ENCODE measurements around the gene RAB27B. TPM values are rescaled to one million over a fixed set of nuclear protein-coding genes. Genes with fewer than 3 reads are reported as not detected.

Gene RAB27B
- total RNA-seq, 1 donor, result 14.3 TPM

GRCh38 chr18:54900290-54900689 is 72.0 kb downstream of the RAB27B start:
- no peaks in the 10 kb centered on the region for H3K9me3 ChIP-seq (ENCODE audit: low read depth, low read length)
- H3K4me3 ChIP-seq (ENCODE audit: low read length), result no peak overlapping the region
- H3K4me1 ChIP-seq (ENCODE audit: insufficient read depth, low read length), result no peaks in the 10 kb centered on the region
- H3K27me3 ChIP-seq (ENCODE audit: insufficient read depth, low read length), result no peaks in the 10 kb centered on the region

GRCh38 chr18:54904581-54904980 is 76.3 kb downstream of the RAB27B start:
- H3K9me3 ChIP-seq (ENCODE audit: low read depth, low read length), result no peaks in the 10 kb centered on the region
- H3K27me3 ChIP-seq (ENCODE audit: insufficient read depth, low read length), result no peaks in the 10 kb centered on the region
- no peaks in the 10 kb centered on the region for H3K4me1 ChIP-seq (ENCODE audit: insufficient read depth, low read length)
- no peak overlapping the region for H3K4me3 ChIP-seq (ENCODE audit: low read length)

DNA sequence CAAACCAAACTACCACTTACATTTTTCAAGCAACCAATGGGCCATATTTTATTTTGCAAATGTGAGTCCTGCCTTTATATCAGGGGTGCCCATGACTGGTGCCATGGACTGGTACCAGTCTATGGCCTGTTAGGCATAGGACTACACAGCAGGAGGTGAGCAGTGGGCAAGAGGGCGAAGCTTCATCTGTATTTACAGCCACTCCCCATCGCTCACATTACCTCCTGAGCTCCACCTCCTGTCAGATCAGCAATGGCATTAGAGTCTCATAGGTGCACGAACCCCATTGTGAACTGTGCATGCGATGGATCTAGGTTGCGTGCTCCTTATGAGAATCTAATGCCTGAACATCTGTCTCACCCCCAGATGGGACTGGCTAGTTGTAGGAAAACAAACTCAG is 77.4 kb downstream of the RAB27B start:
- Histone ChIP-seq H3K9me3 (ENCODE audit: low read depth, low read length) (no peaks in the 10 kb centered on the region), H3K4me1 (ENCODE audit: insufficient read depth, low read length) (no peaks in the 10 kb centered on the region), H3K4me3 (ENCODE audit: low read length) (no peak overlapping the region), H3K27me3 (ENCODE audit: insufficient read depth, low read length) (no peaks in the 10 kb centered on the region)

GRCh38 chr18:54906331-54907185 is 78.3 kb downstream of the RAB27B start:
- no peaks in the 10 kb centered on the region for H3K9me3 ChIP-seq (ENCODE audit: low read depth, low read length)
- no peak overlapping the region for H3K4me3 ChIP-seq (ENCODE audit: low read length)
- H3K4me1 ChIP-seq (ENCODE audit: insufficient read depth, low read length), result no peaks in the 10 kb centered on the region
- no peaks in the 10 kb centered on the region for H3K27me3 ChIP-seq (ENCODE audit: insufficient read depth, low read length)

- no peaks in the 10 kb centered on the region for H3K4me1 ChIP-seq (ENCODE audit: insufficient read depth, low read length)
- H3K9me3 ChIP-seq (ENCODE audit: low read depth, low read length), result no peaks in the 10 kb centered on the region
- H3K4me3 ChIP-seq (ENCODE audit: low read length), result no peak overlapping the region
- no peaks in the 10 kb centered on the region for H3K27me3 ChIP-seq (ENCODE audit: insufficient read depth, low read length)
Measured at GRCh38 chr18:54909538-54909937, 81.3 kb downstream of the RAB27B start.

GRCh38 chr18:54910161-54910919 is 82.1 kb downstream of the RAB27B start:
- no peaks in the 10 kb centered on the region for H3K27me3 ChIP-seq (ENCODE audit: insufficient read depth, low read length)
- no peak overlapping the region for H3K4me3 ChIP-seq (ENCODE audit: low read length)
- no peaks in the 10 kb centered on the region for H3K4me1 ChIP-seq (ENCODE audit: insufficient read depth, low read length)
- no peaks in the 10 kb centered on the region for H3K9me3 ChIP-seq (ENCODE audit: low read depth, low read length)

DNA sequence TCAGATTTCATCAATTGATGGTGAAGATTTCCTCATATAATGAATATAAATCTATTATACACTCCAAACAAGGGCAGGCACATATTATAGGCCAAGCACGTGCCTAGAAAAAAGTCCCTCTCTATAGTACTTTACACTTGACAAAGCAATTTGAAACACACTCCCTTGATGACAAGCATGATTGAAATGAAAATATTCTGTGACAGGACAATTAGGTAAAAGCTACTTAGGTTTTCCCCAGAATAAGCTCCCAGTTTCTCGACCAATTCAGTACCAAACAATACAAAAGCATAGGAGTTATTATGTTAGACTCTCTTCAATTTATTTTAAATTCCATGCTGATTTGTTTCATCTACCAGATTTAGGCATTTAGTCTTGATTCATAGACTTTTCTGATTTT is 83.3 kb downstream of the RAB27B start:
- H3K9me3 ChIP-seq (ENCODE audit: low read depth, low read length), result no peaks in the 10 kb centered on the region
- H3K4me3 ChIP-seq (ENCODE audit: low read length), result no peak overlapping the region
- H3K27me3 ChIP-seq (ENCODE audit: insufficient read depth, low read length), result no peaks in the 10 kb centered on the region
- H3K4me1 ChIP-seq (ENCODE audit: insufficient read depth, low read length), result no peaks in the 10 kb centered on the region

GRCh38 chr18:54914816-54915215 is 86.5 kb downstream of the RAB27B start:
- Histone ChIP-seq H3K4me1 (ENCODE audit: insufficient read depth, low read length) (no peaks in the 10 kb centered on the region), H3K9me3 (ENCODE audit: low read depth, low read length) (no peaks in the 10 kb centered on the region), H3K4me3 (ENCODE audit: low read length) (no peak overlapping the region), H3K27me3 (ENCODE audit: insufficient read depth, low read length) (no peaks in the 10 kb centered on the region)

- no peaks in the 10 kb centered on the region for H3K27me3 ChIP-seq (ENCODE audit: insufficient read depth, low read length)
Measured at GRCh38 chr18:54916507-54916906, 88.2 kb downstream of the RAB27B start.

DNA sequence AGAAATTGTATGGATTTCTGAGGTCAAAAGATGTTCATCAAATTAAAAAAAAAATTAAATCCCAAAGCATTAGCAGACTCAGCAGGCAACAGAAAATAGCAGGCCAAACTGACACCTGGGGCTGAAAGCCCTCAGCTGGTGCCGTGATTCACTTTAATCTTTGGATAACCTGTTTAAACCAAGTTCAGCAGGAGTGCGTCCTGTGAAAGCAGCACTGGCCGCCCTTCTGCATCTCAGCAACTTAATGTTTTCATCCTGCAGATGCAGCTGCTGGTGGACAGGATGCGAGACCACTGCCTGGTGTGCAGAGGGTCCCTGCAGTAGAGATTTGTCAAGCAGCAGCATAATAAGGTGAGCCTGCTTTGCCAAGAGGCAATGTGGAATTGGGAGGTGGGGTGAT is 89.8 kb downstream of the RAB27B start:
- Histone ChIP-seq H3K27me3 (ENCODE audit: insufficient read depth, low read length) (no peaks in the 10 kb centered on the region), H3K4me1 (ENCODE audit: insufficient read depth, low read length) (no peaks in the 10 kb centered on the region), H3K9me3 (ENCODE audit: low read depth, low read length) (no peaks in the 10 kb centered on the region), H3K4me3 (ENCODE audit: low read length) (no peak overlapping the region)

More at GRCh38 chr18:54916507-54916906, 88.2 kb downstream of the RAB27B start:
- Histone ChIP-seq H3K9me3 (ENCODE audit: low read depth, low read length) (no peaks in the 10 kb centered on the region), H3K4me1 (ENCODE audit: insufficient read depth, low read length) (no peaks in the 10 kb centered on the region), H3K4me3 (ENCODE audit: low read length) (no peak overlapping the region)

DNA sequence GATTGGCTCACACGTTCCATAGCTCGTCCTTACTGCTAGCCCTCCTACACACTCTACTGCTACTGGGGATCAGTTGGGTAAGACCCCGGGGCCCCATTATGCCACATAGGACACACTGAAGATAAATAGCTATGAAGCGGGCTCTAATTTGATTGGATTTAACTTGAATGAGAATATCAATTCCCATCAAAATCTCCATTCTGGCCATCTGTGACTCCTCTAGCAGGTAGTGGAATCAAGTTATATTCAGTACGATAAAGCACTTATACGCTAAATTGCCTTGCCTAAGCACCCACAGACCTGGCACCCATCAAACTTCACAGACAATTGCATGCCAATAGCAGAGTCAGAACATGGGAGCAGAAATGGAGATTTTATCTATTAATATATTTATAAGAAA is 91.1 kb downstream of the RAB27B start:
- no peaks in the 10 kb centered on the region for H3K27me3 ChIP-seq (ENCODE audit: insufficient read depth, low read length)
- H3K4me1 ChIP-seq (ENCODE audit: insufficient read depth, low read length), result no peaks in the 10 kb centered on the region

DNA sequence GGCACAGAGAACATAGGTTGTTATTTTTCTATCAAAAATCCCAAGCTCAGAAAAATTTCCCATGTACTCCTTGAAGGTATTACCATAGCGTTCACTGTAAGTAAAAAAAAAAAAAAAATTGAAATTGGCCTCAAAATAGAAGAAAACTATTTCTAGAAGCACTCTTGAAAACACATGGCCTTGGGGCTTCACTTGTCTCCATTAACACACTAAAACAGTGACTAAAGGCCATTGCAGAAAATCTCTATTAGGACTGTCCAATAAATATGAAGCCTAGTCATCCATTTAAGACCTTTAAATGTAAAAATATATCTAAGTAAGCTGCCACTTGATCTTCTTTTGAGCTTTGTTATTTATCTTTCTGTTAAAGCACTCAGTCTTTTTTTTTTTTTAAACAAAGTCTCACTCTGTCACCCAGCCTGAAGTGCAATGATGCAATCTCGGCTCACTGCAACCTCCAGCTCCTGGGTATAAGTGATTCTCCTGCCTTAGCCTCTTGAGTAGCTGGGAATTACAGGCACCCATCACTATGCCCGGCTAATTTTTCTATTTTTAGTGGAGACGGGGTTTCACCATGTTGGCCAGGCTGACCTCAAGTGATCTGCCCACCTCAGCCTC is 95.2 kb downstream of the RAB27B start:
- Histone ChIP-seq H3K4me3 (ENCODE audit: low read length) (no peak overlapping the region), H3K4me1 (ENCODE audit: insufficient read depth, low read length) (no peaks in the 10 kb centered on the region), H3K9me3 (ENCODE audit: low read depth, low read length) (no peaks in the 10 kb centered on the region), H3K27me3 (ENCODE audit: insufficient read depth, low read length) (no peaks in the 10 kb centered on the region)

More for the DNA sequence above, 91.1 kb downstream of the RAB27B start:
- Histone ChIP-seq H3K9me3 (ENCODE audit: low read depth, low read length) (no peaks in the 10 kb centered on the region), H3K4me3 (ENCODE audit: low read length) (no peak overlapping the region)

DNA sequence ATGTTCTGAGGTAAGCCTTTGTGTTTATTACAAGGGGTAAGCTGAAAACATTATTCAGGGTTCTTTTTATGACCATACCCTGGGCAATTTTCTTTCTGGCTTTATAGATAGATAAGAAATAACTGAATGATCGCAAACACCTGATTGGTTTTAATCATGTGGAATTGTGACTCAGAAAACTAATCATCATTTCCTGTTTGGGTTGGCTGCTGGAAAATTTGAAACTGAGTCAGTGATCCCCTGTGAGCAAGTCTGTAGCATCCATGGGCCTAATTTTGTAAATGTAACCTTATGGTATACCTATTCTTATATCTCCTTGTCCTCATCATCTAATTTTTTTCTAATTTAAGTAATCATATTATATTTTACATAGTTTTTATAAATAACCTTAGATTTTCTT is 96.7 kb downstream of the RAB27B start:
- H3K27me3 ChIP-seq (ENCODE audit: insufficient read depth, low read length), result no peaks in the 10 kb centered on the region

DNA sequence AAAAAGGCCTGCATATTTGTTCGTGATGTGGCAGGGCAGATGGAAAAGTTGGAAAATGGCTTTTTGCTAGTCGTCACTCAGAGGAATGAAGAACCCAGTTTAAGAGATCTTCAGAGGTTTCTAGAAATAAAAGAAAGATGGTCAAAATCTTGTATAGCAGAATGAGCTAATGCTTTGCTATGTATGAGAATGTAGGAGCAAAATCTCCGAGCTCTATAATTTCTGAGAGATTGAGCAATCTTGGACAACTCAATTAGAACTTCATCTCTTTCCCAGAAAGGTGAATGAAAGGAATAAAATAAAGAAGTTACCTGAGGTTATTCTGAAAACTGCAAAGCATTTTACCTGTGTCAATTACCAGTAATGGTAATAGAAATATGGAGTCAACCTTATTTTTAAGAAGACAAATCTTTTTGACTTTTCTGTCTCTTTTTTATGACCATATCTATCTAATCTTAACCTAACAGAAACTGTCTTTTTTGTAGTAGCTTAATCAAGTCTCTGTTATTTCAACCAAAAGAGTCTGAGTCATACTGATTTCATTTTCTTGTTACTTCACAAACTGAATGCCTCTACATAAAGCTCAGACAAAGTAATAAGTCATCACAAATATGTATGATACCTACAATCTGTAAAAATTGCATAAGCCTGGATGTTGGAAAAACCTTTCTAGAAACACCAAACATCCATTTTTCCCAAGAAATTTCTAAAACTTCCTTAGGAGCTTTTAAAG is 98.5 kb downstream of the RAB27B start:
- H3K4me1 ChIP-seq (ENCODE audit: insufficient read depth, low read length), result no peaks in the 10 kb centered on the region
- H3K4me3 ChIP-seq (ENCODE audit: low read length), result no peak overlapping the region
- no peaks in the 10 kb centered on the region for H3K27me3 ChIP-seq (ENCODE audit: insufficient read depth, low read length)
- H3K9me3 ChIP-seq (ENCODE audit: low read depth, low read length), result no peaks in the 10 kb centered on the region

More for the DNA sequence above, 96.7 kb downstream of the RAB27B start:
- Histone ChIP-seq H3K4me3 (ENCODE audit: low read length) (no peak overlapping the region), H3K4me1 (ENCODE audit: insufficient read depth, low read length) (no peaks in the 10 kb centered on the region), H3K9me3 (ENCODE audit: low read depth, low read length) (no peaks in the 10 kb centered on the region)

DNA sequence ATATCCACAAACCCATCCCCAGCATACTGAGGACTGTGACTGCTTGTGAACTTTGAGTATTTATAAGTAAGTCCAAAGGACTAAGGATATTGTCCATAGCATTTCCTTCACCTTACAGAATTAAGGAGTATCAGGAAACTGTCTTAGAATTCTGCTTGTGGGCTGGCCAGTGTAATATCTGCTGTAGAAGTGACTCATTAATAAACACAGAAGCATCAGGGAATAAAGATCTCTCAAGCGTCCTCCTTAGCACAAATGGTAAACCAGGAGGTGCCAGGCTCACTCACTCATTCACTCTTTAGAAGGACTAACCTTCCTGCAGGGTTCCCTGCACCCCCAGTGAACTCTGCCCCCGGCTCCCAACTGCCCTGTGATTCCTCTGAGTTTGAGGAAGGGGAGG is 100.0 kb downstream of the RAB27B start:
- Histone ChIP-seq H3K4me1 (ENCODE audit: insufficient read depth, low read length) (no peaks in the 10 kb centered on the region), H3K4me3 (ENCODE audit: low read length) (no peak overlapping the region), H3K9me3 (ENCODE audit: low read depth, low read length) (no peaks in the 10 kb centered on the region), H3K27me3 (ENCODE audit: insufficient read depth, low read length) (no peaks in the 10 kb centered on the region)

All from mononuclear cell (primary cell).